Measurements from ENCODE around the gene MED15. TPM values are rescaled to one million over a fixed set of nuclear protein-coding genes. Genes with fewer than 3 reads are reported as not detected.

MED15 gene
- total RNA-seq, 3 donors from 2014 or later (not counting 1 experiment from before 2014, with no cell fraction given), result 269 to 291 (median 270) TPM

DNA sequence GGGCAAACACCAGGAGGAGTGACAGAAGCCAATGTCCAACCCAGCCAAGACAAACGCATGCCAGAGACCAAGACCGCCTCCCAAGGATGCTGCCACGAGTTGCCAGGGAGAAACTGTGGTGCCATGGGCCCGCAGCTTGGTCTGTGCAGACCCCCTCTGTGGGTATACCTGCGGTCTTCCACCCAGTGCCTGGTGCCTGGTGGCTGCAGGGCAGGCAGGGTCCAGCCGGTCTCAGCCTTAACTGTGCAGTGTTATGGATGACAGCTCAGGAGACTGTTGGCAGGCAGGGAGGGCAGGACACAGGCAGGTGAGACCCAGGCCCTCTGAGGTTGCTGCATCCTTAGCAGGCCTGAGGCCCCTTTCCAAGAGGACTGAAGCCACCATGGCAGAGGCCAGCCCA lies 97.9 kb downstream of the MED15 start:
- H3K4me3 ChIP-seq (ENCODE audit: low read length), result no peak overlapping the region
- intact Hi-C loops (cut with micrococcal nuclease), result no loop called here
- Mint-ChIP-seq H3K4me1 (peaks cover 36 to 60% of the 10 kb centered on the region in 2 donors), H3K9me3 (no peaks in the 10 kb centered on the region), H3K27ac (no peak overlapping the region), H3K27me3 (ENCODE audit: low read depth in 2 of 2) (no peaks in the 10 kb centered on the region), H3K4me3 (no peak overlapping the region), H3K36me3 (no peaks in the 10 kb centered on the region)
- ATAC-seq, result no peak
- 95% methylated on average over 6 of the region's 6 CpGs for WGBS (ENCODE audit: insufficient coverage)
- H3K36me3 ChIP-seq (ENCODE audit: control insufficient read depth, insufficient read depth, low read length), result no peaks in the 10 kb centered on the region
- H3K9me3 ChIP-seq (ENCODE audit: control insufficient read depth, insufficient read depth, low read length), result no peaks in the 10 kb centered on the region
- peaks cover 52% of the 10 kb centered on the region for H3K4me1 ChIP-seq (ENCODE audit: control insufficient read depth, insufficient read depth, low read length)
- H3K27ac ChIP-seq (ENCODE audit: low read length), result no peak overlapping the region
- TF ChIP-seq, protein P1, sequence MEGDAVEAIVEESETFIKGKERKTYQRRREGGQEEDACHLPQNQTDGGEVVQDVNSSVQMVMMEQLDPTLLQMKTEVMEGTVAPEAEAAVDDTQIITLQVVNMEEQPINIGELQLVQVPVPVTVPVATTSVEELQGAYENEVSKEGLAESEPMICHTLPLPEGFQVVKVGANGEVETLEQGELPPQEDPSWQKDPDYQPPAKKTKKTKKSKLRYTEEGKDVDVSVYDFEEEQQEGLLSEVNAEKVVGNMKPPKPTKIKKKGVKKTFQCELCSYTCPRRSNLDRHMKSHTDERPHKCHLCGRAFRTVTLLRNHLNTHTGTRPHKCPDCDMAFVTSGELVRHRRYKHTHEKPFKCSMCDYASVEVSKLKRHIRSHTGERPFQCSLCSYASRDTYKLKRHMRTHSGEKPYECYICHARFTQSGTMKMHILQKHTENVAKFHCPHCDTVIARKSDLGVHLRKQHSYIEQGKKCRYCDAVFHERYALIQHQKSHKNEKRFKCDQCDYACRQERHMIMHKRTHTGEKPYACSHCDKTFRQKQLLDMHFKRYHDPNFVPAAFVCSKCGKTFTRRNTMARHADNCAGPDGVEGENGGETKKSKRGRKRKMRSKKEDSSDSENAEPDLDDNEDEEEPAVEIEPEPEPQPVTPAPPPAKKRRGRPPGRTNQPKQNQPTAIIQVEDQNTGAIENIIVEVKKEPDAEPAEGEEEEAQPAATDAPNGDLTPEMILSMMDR (IDR thresholded peaks at IDR 0.05), result no peak
- DNase-seq, result no peak
- no peaks in the 10 kb centered on the region for H3K27me3 ChIP-seq (ENCODE audit: control insufficient read depth, insufficient read depth, low read length)

- no peaks in the 10 kb centered on the region for H3K36me3 Mint-ChIP-seq
- H3K36me3 ChIP-seq (ENCODE audit: control insufficient read depth, insufficient read depth, low read length), result no peaks in the 10 kb centered on the region
- H3K27ac Mint-ChIP-seq, result peak overlapping the region; percentile 66 to 92
- H3K4me1 ChIP-seq (ENCODE audit: control insufficient read depth, insufficient read depth, low read length), result peaks cover 61% of the 10 kb centered on the region
- no peaks in the 10 kb centered on the region for H3K9me3 ChIP-seq (ENCODE audit: control insufficient read depth, insufficient read depth, low read length)
- no peaks in the 10 kb centered on the region for H3K27me3 Mint-ChIP-seq (ENCODE audit: low read depth in 2 of 2)
- H3K4me1 Mint-ChIP-seq, result peaks cover 43 to 63% of the 10 kb centered on the region in 2 donors
- peak overlapping the region; percentile 48 for H3K27ac ChIP-seq (ENCODE audit: low read length)
- TF ChIP-seq, protein P1 (IDR thresholded peaks at IDR 0.05), result peak; percentile 89
- ATAC-seq, result peak; percentile 61 to 73 (median 71)
- WGBS (ENCODE audit: insufficient coverage), result 28% methylated on average over 13 of the region's 13 CpGs
- peak; percentile 59 to 86 for DNase-seq
- H3K27me3 ChIP-seq (ENCODE audit: control insufficient read depth, insufficient read depth, low read length), result no peaks in the 10 kb centered on the region
- intact Hi-C loops (cut with micrococcal nuclease), result loop anchor here (1.0 to 2.0 kb wide), 2 partner anchors 91 to 135 kb away; no protein-coding TSS in a partner anchor
- H3K9me3 Mint-ChIP-seq, result no peaks in the 10 kb centered on the region
- peak overlapping the region; percentile 67 for H3K4me3 Mint-ChIP-seq
- H3K4me3 ChIP-seq (ENCODE audit: low read length), result no peak overlapping the region
These were observed 98.8 kb downstream of the MED15 start for GRCh38 chr22:20606041-20606783.

DNA sequence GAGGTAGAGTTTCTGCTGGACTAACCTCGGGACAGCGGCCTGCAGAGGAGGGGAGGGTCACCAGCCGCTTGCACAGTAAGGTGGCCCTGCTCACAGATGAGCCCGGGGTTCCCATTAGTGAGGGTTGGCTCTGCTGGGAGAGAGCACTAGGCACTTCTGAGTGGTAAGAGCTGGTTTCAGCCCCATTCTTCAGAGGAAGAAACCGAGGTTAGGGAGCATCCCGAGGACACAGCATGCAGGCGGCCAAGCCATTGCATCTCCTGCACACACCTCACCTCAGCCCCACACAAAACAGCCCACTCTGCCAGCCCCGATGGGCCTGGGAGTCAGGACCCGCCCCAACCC lies 99.3 kb downstream of the MED15 start:
- H3K4me1 Mint-ChIP-seq, result peaks cover 48 to 68% of the 10 kb centered on the region in 2 donors
- TF ChIP-seq, protein P1 (IDR thresholded peaks at IDR 0.05), result no peak
- Histone ChIP-seq H3K27me3 (ENCODE audit: control insufficient read depth, insufficient read depth, low read length) (no peaks in the 10 kb centered on the region), H3K4me1 (ENCODE audit: control insufficient read depth, insufficient read depth, low read length) (peaks cover 66% of the 10 kb centered on the region), H3K9me3 (ENCODE audit: control insufficient read depth, insufficient read depth, low read length) (no peaks in the 10 kb centered on the region), H3K27ac (ENCODE audit: low read length) (peak overlapping the region; percentile 48), H3K4me3 (ENCODE audit: low read length) (no peak overlapping the region), H3K36me3 (ENCODE audit: control insufficient read depth, insufficient read depth, low read length) (no peaks in the 10 kb centered on the region)
- peak overlapping the region; percentile 67 for H3K4me3 Mint-ChIP-seq
- H3K27me3 Mint-ChIP-seq (ENCODE audit: low read depth in 2 of 2), result no peaks in the 10 kb centered on the region
- 88% methylated on average over 9 of the region's 9 CpGs for WGBS (ENCODE audit: insufficient coverage)
- no peaks in the 10 kb centered on the region for H3K9me3 Mint-ChIP-seq
- no peak for ATAC-seq
- no peaks in the 10 kb centered on the region for H3K36me3 Mint-ChIP-seq
- DNase-seq, result no peak
- intact Hi-C loops (cut with micrococcal nuclease), result loop anchor here (1.0 to 2.0 kb wide), 2 partner anchors 91 to 134 kb away; no protein-coding TSS in a partner anchor
- peak overlapping the region; percentile 66 to 92 for H3K27ac Mint-ChIP-seq
